Sigmoid colon (tissue), 7 donors: ENCODE results near the gene RABGAP1L. TPM values are rescaled to one million over a fixed set of nuclear protein-coding genes. Genes with fewer than 3 reads are reported as not detected.

Experiments used
- DNase-seq: peaks from one replicate; pipeline ENCODE4 v3.0.0-alpha.2; 2019
- H3K27ac ChIP-seq, 4 donors: fragments of 200-600 bp; sonication (generic); one replicate each; pipeline ENCODE4 v1.5.1; 2016 to 2019; ENCODE audit warnings: mild to moderate bottlenecking in 1 of 4
- H3K27me3 ChIP-seq, 3 donors: fragments of 200-600 bp; sonication (generic); one replicate each; pipeline ENCODE4 v1.5.1; 2019; ENCODE audit warnings: mild to moderate bottlenecking in 1 of 3
- H3K36me3 ChIP-seq, 4 donors: fragments of 200-600 bp; sonication (generic); one replicate each; pipeline ENCODE4 v1.5.1; 2016 to 2019
- H3K4me1 ChIP-seq, 4 donors: fragments of 200-600 bp; sonication (generic); one replicate each; pipeline ENCODE4 v1.5.1; 2017 to 2019
- H3K4me3 ChIP-seq, 4 donors: fragments of 200-600 bp; sonication (generic); one replicate each; pipeline ENCODE4 v1.5.1; 2017 to 2019; ENCODE audit warnings: mild to moderate bottlenecking in 2 of 4, moderate library complexity in 1 of 4
- H3K9me3 ChIP-seq, 4 donors: fragments of 200-600 bp in 3 of 4; sonication (generic) in 3 of 4; one replicate each; pipeline versions ENCODE4 v1.5.1 to v1.6.1; 2013 to 2019
- CTCF ChIP-seq, 4 experiments: fragments of 450-650 bp in 3 of 4; fragments of 200-600 bp in 1 of 4; IDR thresholded peaks; one replicate each; pipeline ENCODE4 v1.5.1; 2016 to 2019; ENCODE audit warnings: antibody characterized with exemption in 4 of 4, mild to moderate bottlenecking in 3 of 4, moderate library complexity in 2 of 4
- EP300 ChIP-seq, 4 donors: sonication (generic); formaldehyde crosslinking; IDR thresholded peaks; one replicate each; pipeline ENCODE4 v1.6.1; 2017; ENCODE audit warnings: antibody characterized with exemption in 4 of 4
- POLR2A ChIP-seq, 2 donors: fragments of 450-650 bp; IDR thresholded peaks; one replicate each; pipeline ENCODE4 v1.6.1; 2016; ENCODE audit warnings: antibody characterized with exemption in 2 of 2, mild to moderate bottlenecking in 2 of 2, moderate library complexity in 2 of 2
- POLR2AphosphoS5 ChIP-seq, 4 donors: sonication (generic); formaldehyde crosslinking; IDR thresholded peaks; one replicate each; pipeline ENCODE4 v1.6.1; 2017; ENCODE audit warnings: antibody characterized with exemption in 4 of 4
- WGBS, 2 donors: extraction: QIAGEN DNeasy Blood & Tissue Kit; methylation state at CpG; one replicate each; pipeline ENCODE4 v1.1.7; 2013; 5-methylcytosine and 5-hydroxymethylcytosine counted together
- intact Hi-C: fragments of 100-400 bp; cut with DNase I; formaldehyde crosslinking; loops from one replicate; pipeline ENCODE4 v1.15.1; 2023
- polyA plus RNA-seq, 3 donors: library from polyadenylated mRNA; stranded (reverse); fragments of 200-250 nt; gene quantifications; one replicate each; pipeline ENCODE4 v1.2.3, GENCODE V29; 2013
- total RNA-seq, 4 donors: library from RNA; depleted of rRNA; stranded (reverse); fragments of >200 nt; gene quantifications; one replicate each; pipeline ENCODE4 v1.1.0, GENCODE V29; 2016
- donor health status: healthy with polysubstance abuse.
- donor health status: Bipolar disorder and iron deficiency.
- donor health status: healthy.

RABGAP1L gene
- total and polyA plus RNA-seq, 7 donors: 25.2 to 42.9 (median 35.4) TPM

GRCh38 chr1:174789399-174789798 lies 630.1 kb downstream of the RABGAP1L start:
- no peaks in the 10 kb centered on the region for H3K4me1 ChIP-seq
- no peak overlapping the region for H3K4me3 ChIP-seq
- TF ChIP-seq CTCF (IDR thresholded peaks at IDR 0.05) (no peak), EP300 (IDR thresholded peaks at IDR 0.05) (no peak), POLR2A (IDR thresholded peaks at IDR 0.05) (no peak), POLR2AphosphoS5 (IDR thresholded peaks at IDR 0.05) (no peak)
- H3K9me3 ChIP-seq: no peaks in the 10 kb centered on the region
- intact Hi-C loops: no loop called here
- H3K36me3 ChIP-seq: no peaks in the 10 kb centered on the region
- no peaks in the 10 kb centered on the region for H3K27me3 ChIP-seq
- WGBS, 2 donors: 70 to 88% methylated on average over 1 of the region's 1 CpG
- DNase-seq: no peak
- no peak overlapping the region for H3K27ac ChIP-seq

- intact Hi-C loops: no loop called here
- Histone ChIP-seq H3K27me3 (no peaks in the 10 kb centered on the region), H3K9me3 (no peaks in the 10 kb centered on the region), H3K4me1 (no peaks in the 10 kb centered on the region), H3K36me3 (no peaks in the 10 kb centered on the region), H3K4me3 (no peak overlapping the region), H3K27ac (no peak overlapping the region)
- WGBS, 2 donors: 27 to 50% methylated on average over 2 of the region's 2 CpGs
- DNase-seq: no peak
- TF ChIP-seq EP300 (IDR thresholded peaks at IDR 0.05) (no peak), POLR2A (IDR thresholded peaks at IDR 0.05) (no peak), CTCF (IDR thresholded peaks at IDR 0.05) (no peak), POLR2AphosphoS5 (IDR thresholded peaks at IDR 0.05) (no peak)
Observed at GRCh38 chr1:174791863-174792262, 632.5 kb downstream of the RABGAP1L start.

- H3K4me1 ChIP-seq: peaks cover 0 to 7% (median 0%) of the 10 kb centered on the region in 4 donors
- no peak for TF ChIP-seq CTCF (IDR thresholded peaks at IDR 0.05)
- TF ChIP-seq EP300 (IDR thresholded peaks at IDR 0.05): no peak
- TF ChIP-seq POLR2AphosphoS5 (IDR thresholded peaks at IDR 0.05): no peak
- no peak for TF ChIP-seq POLR2A (IDR thresholded peaks at IDR 0.05)
- intact Hi-C loops: no loop called here
Observed at GRCh38 chr1:174794861-174795260, 635.5 kb downstream of the RABGAP1L start.

GRCh38 chr1:174795806-174796205 lies 636.5 kb downstream of the RABGAP1L start:
- H3K4me3 ChIP-seq: no peak overlapping the region
- no peaks in the 10 kb centered on the region for H3K36me3 ChIP-seq
- intact Hi-C loops: no loop called here
- no peaks in the 10 kb centered on the region for H3K27me3 ChIP-seq
- TF ChIP-seq EP300 (IDR thresholded peaks at IDR 0.05) (no peak), POLR2A (IDR thresholded peaks at IDR 0.05) (no peak), CTCF (IDR thresholded peaks at IDR 0.05) (no peak), POLR2AphosphoS5 (IDR thresholded peaks at IDR 0.05) (no peak)
- DNase-seq: no peak
- H3K27ac ChIP-seq: no peak overlapping the region
- peaks cover 0 to 14% (median 6%) of the 10 kb centered on the region in 4 donors for H3K4me1 ChIP-seq
- no peaks in the 10 kb centered on the region for H3K9me3 ChIP-seq
- WGBS, 2 donors: 92 to 98% methylated on average over 2 of the region's 2 CpGs

More at GRCh38 chr1:174794861-174795260, 635.5 kb downstream of the RABGAP1L start:
- Histone ChIP-seq H3K27me3 (no peaks in the 10 kb centered on the region), H3K9me3 (no peaks in the 10 kb centered on the region), H3K36me3 (no peaks in the 10 kb centered on the region), H3K27ac (no peak overlapping the region), H3K4me3 (no peak overlapping the region)
- no peak for DNase-seq
- 95 to 97% methylated on average over 1 of the region's 1 CpG for WGBS, 2 donors

- Histone ChIP-seq H3K9me3 (no peaks in the 10 kb centered on the region), H3K27ac (no peak overlapping the region), H3K36me3 (no peaks in the 10 kb centered on the region), H3K4me1 (peaks cover 0 to 15% (median 6%) of the 10 kb centered on the region in 4 donors), H3K4me3 (no peak overlapping the region), H3K27me3 (no peaks in the 10 kb centered on the region)
- DNase-seq: no peak
- intact Hi-C loops: no loop called here
- 92 to 93% methylated on average over 2 of the region's 2 CpGs for WGBS, 2 donors
- TF ChIP-seq POLR2A (IDR thresholded peaks at IDR 0.05) (no peak), EP300 (IDR thresholded peaks at IDR 0.05) (no peak), POLR2AphosphoS5 (IDR thresholded peaks at IDR 0.05) (no peak), CTCF (IDR thresholded peaks at IDR 0.05) (no peak)
Observed at GRCh38 chr1:174797398-174797797, 638.1 kb downstream of the RABGAP1L start.
